Pancreas (tissue), 10 donors: ENCODE measurements around the gene ADCK2. TPM values are rescaled to one million over a fixed set of nuclear protein-coding genes. Genes with fewer than 3 reads are reported as not detected.
"Not testable (repeated sequence)": the region's sequence is repeated elsewhere in the genome, so short reads cannot be mapped to it uniquely, and the experiment has no call there.

Experiments used
- ATAC-seq, 4 donors: fragments of 200-7000 bp; cut with Tn5 transposase; one replicate each; pipeline versions ENCODE4 v1.8.0 to v1.9.1; 2020; ENCODE audit warnings: mild to moderate bottlenecking in 4 of 4, moderate library complexity in 4 of 4
- DNase-seq, 6 donors: peaks; one replicate each; pipeline ENCODE4 v3.0.0-alpha.2; 2020
- FAIRE-seq: peaks from 2 replicates; lab custom pipeline; 2012; peaks lifted over from hg19 to GRCh38; lab: Jason Lieb, UNC
- H3K27ac ChIP-seq, 4 donors: fragments of 200-600 bp; sonication (generic); 1 replicate in 3 of 4; 2 replicates in 1 of 4; pipeline versions ENCODE4 v1.5.0 to v1.8.0; 2020
- H3K27me3 ChIP-seq, 4 donors: fragments of 200-600 bp; one replicate each; pipeline ENCODE4 v1.8.0; 2021
- H3K36me3 ChIP-seq, 3 donors: fragments of 200-600 bp; sonication (generic) in 1 of 3; one replicate each; pipeline versions ENCODE4 v1.5.0 to v1.8.0; 2020 to 2021
- H3K4me1 ChIP-seq, 3 donors: fragments of 200-600 bp; one replicate each; pipeline ENCODE4 v1.8.0; 2021
- H3K4me3 ChIP-seq, 4 donors: fragments of 200-600 bp; sonication (generic) in 2 of 4; one replicate each; pipeline versions ENCODE4 v1.5.0 to v1.8.0; 2020 to 2021
- H3K9me3 ChIP-seq, 4 donors: fragments of 200-600 bp; one replicate each; pipeline ENCODE4 v1.8.0; 2021
- WGBS, 2 donors: extraction: QIAGEN DNeasy Blood & Tissue Kit; methylation state at CpG; one replicate each; pipeline ENCODE4 v1.1.7; 2013; 5-methylcytosine and 5-hydroxymethylcytosine counted together
- intact Hi-C, 3 donors: fragments of 100-400 bp; cut with DNase I; formaldehyde crosslinking; loops; one replicate each; pipeline versions ENCODE4 v1.11.1 to v1.14.2; 2022
- polyA plus RNA-seq, 2 donors: library from polyadenylated mRNA; stranded (reverse); fragments of 200-250 nt; gene quantifications; one replicate each; pipeline ENCODE4 v1.2.3, GENCODE V29; 2013
- total RNA-seq, 6 donors: library from RNA; stranded (reverse); fragmentation: NEBNext Ultra II Directional in 4 of 6; extraction: Animal tissue kit (Norgen Biotek cat#: 25700) in 4 of 6; gene quantifications; one replicate each; pipeline versions ENCODE4 v1.2.1 to v1.2.4, GENCODE V29; 2021 to 2023
- TF ChIP-seq, protein P1 (sequence below), 4 donors: fragments of 200-600 bp; sonication (generic) in 3 of 4; IDR thresholded peaks; one replicate each; pipeline versions ENCODE4 v1.5.0 to v1.8.0; 2021; ENCODE audit warnings: antibody characterized with exemption in 4 of 4
- donor health status: healthy with polysubstance abuse.
- donor health status: DM: no; HTN: no; CAD: no; lungs with moderate emphysema.
- donor health status: DM: no; HTN: no; CAD: no.
- donor health status: control.
- donor health status: control.
- donor health status: Bipolar disorder and iron deficiency.
- donor health status: DM: yes; HTN: yes; CAD: no.
- donor health status: DM: no; HTN: no; CAD: no.
- donor health status: DM: no; HTN: no; CAD: no.
- donor health status: DM: yes; HTN: yes; CAD: no.

ADCK2 gene
- total and polyA plus RNA-seq, 8 donors = 6.5 to 13.3 (median 8.4) TPM

DNA sequence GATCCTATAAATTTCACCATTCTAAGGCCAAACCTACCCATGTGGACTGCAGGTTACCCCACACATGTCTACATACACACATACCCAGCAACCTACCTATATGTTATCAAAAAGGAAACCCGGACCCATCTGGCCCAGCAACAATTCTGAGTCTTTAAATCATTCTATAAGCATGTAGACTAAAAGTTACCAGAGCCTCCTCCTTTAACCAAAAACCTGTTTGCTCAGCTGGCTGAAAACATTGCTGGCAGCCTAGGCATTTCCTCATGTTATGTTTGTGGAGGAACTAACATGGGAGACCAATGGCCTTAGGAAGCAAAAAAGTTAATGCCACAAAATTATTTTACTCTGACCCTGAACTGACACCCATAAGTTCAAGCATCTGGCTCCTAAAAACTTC, 5.3 kb upstream of the ADCK2 start:
- DNase-seq (peak in 2 of 6 donors; percentile 8 to 9), ATAC-seq (no peak), FAIRE-seq (no peak)
- H3K4me3 ChIP-seq = no peak overlapping the region
- H3K9me3 ChIP-seq = no peaks in the 10 kb centered on the region
- H3K27me3 ChIP-seq = no peaks in the 10 kb centered on the region
- intact Hi-C loops = no loop called here
- no peaks in the 10 kb centered on the region for H3K36me3 ChIP-seq
- no peak overlapping the region for H3K27ac ChIP-seq
- no peaks in the 10 kb centered on the region for H3K4me1 ChIP-seq
- TF ChIP-seq, protein P1, sequence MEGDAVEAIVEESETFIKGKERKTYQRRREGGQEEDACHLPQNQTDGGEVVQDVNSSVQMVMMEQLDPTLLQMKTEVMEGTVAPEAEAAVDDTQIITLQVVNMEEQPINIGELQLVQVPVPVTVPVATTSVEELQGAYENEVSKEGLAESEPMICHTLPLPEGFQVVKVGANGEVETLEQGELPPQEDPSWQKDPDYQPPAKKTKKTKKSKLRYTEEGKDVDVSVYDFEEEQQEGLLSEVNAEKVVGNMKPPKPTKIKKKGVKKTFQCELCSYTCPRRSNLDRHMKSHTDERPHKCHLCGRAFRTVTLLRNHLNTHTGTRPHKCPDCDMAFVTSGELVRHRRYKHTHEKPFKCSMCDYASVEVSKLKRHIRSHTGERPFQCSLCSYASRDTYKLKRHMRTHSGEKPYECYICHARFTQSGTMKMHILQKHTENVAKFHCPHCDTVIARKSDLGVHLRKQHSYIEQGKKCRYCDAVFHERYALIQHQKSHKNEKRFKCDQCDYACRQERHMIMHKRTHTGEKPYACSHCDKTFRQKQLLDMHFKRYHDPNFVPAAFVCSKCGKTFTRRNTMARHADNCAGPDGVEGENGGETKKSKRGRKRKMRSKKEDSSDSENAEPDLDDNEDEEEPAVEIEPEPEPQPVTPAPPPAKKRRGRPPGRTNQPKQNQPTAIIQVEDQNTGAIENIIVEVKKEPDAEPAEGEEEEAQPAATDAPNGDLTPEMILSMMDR (IDR thresholded peaks at IDR 0.05) = no peak
- WGBS, 2 donors = 47 to 61% methylated on average over 1 of the region's 1 CpG

DNA sequence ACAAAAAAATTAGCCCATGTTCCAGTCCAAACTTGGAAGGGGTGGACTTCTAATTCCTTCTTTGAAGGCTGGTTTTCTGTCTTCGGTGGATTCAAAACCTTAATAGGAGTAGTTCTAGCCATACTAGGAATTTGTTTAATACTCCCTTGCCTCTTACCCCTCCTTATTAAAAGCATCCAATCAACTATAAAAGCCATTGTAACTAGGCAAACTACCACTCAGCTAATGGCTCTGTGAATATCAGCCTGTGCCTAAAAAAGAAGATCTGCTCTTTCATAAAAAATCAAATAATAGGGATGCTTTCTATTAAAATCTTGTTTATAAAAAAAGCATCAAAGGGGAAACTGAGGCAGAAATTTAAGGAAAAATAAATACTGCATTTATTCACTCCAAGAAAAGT, 4.1 kb upstream of the ADCK2 start:
- TF ChIP-seq, protein P1 (IDR thresholded peaks at IDR 0.05) = no peak
- H3K4me1 ChIP-seq = no peaks in the 10 kb centered on the region
- DNase-seq (no peak), ATAC-seq (no peak), FAIRE-seq (no peak)
- intact Hi-C loops = no loop called here
- 81 to 94% methylated on average over 1 of the region's 1 CpG for WGBS, 2 donors
- H3K27ac ChIP-seq = no peak overlapping the region
- H3K36me3 ChIP-seq = no peaks in the 10 kb centered on the region
- H3K4me3 ChIP-seq = no peak overlapping the region
- H3K9me3 ChIP-seq = no peaks in the 10 kb centered on the region
- no peaks in the 10 kb centered on the region for H3K27me3 ChIP-seq

DNA sequence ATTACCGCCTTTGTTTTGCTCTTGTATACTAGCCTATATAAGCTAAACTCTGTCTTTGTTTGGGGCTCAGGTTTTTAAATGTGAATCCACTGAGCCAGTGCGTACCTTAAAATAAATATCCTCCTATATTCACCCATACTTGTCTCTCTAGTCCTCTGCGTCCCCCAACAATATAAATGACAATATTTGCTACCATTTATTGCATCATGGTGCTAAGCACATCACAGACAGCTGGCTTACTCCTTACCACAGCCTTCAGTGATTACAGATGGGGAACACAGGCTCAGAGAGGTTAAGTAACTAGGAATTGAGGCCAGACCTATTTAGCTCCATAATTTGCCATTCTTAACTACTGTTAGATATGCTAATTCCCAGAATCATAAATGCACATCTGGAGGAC, 3.4 kb upstream of the ADCK2 start:
- Histone ChIP-seq H3K4me1 (peaks cover 0 to 4% (median 0%) of the 10 kb centered on the region in 3 donors), H3K36me3 (no peaks in the 10 kb centered on the region), H3K9me3 (no peaks in the 10 kb centered on the region), H3K27ac (no peak overlapping the region), H3K4me3 (no peak overlapping the region), H3K27me3 (no peaks in the 10 kb centered on the region)
- FAIRE-seq = no peak
- ATAC-seq = no peak
- 91 to 95% methylated on average over 3 of the region's 3 CpGs for WGBS, 2 donors
- TF ChIP-seq, protein P1 (IDR thresholded peaks at IDR 0.05) = no peak
- intact Hi-C loops = no loop called here
- DNase-seq = no peak

DNA sequence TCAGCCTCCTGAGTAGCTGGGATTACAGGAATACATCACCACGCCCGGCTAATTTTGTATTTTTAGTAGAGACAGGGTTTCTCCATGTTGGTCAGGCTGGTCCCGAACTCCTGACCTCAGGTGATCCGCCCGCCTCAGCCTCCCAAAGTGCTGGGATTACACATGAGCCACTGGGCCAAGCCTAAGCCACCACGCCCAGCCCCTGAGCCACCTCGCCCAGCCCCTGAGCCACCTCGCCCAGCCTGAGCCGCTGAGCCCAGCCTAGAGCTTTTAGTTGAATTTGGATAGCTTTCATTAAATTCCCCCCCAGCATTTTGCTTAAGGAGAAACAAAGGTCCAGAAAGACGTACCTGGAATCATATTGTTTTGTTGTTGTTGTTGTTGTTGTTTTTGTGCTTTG, 2.9 kb upstream of the ADCK2 start:
- DNase-seq, H3K36me3 ChIP-seq, H3K27me3 ChIP-seq, ATAC-seq, FAIRE-seq, H3K4me3 ChIP-seq, intact Hi-C loops, H3K9me3 ChIP-seq, H3K27ac ChIP-seq, H3K4me1 ChIP-seq: not testable (repeated sequence)
- 86 to 89% methylated on average over 10 of the region's 10 CpGs for WGBS, 2 donors

DNA sequence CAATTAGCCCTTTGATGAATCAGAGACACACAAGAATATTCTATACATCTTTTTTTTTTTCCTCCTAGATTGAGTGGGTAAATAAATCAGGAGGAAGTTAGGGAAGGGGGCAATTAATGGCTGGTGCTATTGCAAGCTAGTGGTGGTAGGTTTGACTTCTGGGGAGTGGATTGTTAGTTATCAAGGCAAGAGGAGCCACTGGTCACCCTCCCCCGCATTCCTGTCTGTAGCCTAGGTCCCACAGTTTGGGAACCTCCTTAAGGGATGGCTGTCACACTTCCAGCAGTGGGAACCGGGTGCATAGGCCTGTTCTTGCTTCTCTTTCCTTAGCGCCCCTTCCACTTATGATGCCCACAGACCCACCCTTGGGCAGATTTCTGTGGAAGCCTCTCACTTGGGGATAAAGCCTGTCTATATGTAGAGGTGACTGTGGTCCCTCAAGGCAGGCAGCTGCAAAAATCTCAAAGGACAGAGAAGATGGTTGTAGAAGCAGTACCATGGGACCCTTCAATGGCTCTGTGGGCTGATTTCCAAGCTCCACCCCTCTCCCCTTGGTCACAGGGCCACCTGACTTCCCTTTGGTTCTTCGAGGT, 2.3 kb upstream of the ADCK2 start:
- Histone ChIP-seq H3K27me3 (no peaks in the 10 kb centered on the region), H3K9me3 (no peaks in the 10 kb centered on the region), H3K27ac (no peak overlapping the region), H3K4me3 (no peak overlapping the region), H3K4me1 (peaks cover 0 to 7% (median 0%) of the 10 kb centered on the region in 3 donors), H3K36me3 (no peaks in the 10 kb centered on the region)
- no peak for ATAC-seq
- FAIRE-seq = no peak
- WGBS, 2 donors = 60 to 62% methylated on average over 4 of the region's 4 CpGs
- intact Hi-C loops = no loop called here
- TF ChIP-seq, protein P1 (IDR thresholded peaks at IDR 0.05) = no peak
- no peak for DNase-seq
